GM04503 (cell line): ENCODE data around the gene HOXB5.
A peak's percentile ranks its signal among the peaks of the same experiment; 100 is the strongest.

ENCODE experiments used
- DNase-seq: peaks from one replicate; pipeline ENCODE4 v3.0.0-alpha.2; 2012; ENCODE audit warnings: low read depth

Gene HOXB5

GRCh38 chr17:48593126-48593829 lies at the start of gene HOXB5:
Gene HOXB5, minus strand, starts transcription at chr17:48593779. Its CDS starts 97 bp downstream, at chr17:48593682.
- no peak for DNase-seq

- no peak for DNase-seq
These were observed 49.5 kb upstream of the HOXB5 start for GRCh38 chr17:48642843-48643696.

DNA sequence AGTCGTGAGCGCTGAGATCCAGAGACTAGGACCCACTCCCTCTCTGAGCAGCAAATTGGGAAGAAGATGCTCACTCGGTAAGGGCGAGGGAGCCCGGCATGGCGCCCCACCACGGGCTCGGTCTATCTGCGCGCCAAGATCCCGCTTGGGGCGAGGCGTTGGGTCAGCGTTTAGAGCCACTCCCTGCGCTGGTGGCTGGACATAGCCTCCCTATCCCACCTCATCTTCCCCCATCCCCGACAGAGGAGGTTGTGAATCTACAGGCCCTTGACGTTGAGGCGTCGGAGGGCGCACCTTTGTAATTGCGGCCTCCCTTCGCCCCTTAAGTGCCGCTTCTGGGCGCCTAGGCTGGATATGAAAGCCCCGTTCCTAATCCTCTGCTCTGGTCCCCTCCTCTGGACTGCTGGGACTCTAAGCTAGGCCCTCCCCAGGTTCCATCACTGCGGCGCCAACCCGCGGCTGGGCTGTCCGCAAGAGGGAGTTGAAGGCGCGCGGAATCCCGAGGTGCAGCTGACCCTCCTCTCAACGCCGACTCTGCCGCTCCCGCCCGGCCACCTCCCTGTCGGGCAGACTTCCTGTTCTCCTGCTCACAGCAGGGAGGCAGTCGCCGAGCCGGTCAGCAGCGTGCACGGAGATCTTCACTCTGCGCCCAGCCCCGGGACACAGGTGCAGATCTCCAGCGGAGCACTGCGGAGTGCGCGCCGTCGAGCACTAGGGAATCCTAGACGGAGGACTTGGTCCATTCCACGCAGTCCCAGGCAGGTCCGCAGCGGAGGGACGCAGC lies 48.7 kb upstream of the HOXB5 start:
- no peak for DNase-seq

DNA sequence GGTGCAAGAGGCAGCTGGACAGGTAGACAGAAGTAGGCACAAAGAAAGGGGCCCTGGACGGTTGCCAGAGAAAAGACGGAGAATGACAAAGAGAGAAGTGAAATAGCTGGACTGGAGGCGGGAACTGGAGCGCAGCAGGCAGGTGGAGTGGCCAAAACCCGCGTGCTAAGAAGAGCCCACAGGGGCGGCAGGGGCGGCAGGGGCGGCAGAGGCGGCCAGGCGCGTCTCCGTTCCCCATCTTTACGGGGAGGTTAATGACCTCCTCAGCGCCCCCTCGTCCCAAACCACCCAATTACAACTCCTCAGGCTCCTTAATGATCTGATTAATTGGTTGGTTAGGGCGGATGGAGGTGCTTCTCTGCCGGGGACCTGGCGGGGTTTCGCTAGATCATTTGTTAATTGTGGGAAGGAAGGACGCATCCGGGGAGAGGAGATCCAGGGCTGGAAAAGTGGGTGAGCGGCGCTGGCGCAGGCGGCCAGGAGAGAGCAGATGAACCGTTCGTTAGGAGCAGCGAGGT lies 48.0 kb upstream of the HOXB5 start:
- no peak for DNase-seq

DNA sequence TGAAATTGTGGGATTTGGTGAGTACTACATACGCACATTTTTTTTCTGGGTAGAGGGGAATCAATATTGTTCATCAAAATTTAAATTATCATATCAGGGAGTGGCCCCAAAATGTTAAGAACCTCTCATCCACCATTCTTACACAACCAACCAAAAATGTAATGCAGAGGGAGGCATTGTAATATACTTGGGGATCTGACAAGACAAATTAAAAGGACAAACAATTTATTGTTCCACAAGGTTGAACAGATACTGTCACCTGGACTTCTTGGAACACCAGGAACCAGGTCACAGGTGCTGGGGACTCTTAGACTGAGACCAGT lies 47.2 kb upstream of the HOXB5 start:
- no peak for DNase-seq

- DNase-seq = no peak
These were observed 46.6 kb upstream of the HOXB5 start for GRCh38 chr17:48639982-48640857.

GRCh38 chr17:48639136-48639535 lies 45.6 kb upstream of the HOXB5 start:
- DNase-seq = no peak

DNA sequence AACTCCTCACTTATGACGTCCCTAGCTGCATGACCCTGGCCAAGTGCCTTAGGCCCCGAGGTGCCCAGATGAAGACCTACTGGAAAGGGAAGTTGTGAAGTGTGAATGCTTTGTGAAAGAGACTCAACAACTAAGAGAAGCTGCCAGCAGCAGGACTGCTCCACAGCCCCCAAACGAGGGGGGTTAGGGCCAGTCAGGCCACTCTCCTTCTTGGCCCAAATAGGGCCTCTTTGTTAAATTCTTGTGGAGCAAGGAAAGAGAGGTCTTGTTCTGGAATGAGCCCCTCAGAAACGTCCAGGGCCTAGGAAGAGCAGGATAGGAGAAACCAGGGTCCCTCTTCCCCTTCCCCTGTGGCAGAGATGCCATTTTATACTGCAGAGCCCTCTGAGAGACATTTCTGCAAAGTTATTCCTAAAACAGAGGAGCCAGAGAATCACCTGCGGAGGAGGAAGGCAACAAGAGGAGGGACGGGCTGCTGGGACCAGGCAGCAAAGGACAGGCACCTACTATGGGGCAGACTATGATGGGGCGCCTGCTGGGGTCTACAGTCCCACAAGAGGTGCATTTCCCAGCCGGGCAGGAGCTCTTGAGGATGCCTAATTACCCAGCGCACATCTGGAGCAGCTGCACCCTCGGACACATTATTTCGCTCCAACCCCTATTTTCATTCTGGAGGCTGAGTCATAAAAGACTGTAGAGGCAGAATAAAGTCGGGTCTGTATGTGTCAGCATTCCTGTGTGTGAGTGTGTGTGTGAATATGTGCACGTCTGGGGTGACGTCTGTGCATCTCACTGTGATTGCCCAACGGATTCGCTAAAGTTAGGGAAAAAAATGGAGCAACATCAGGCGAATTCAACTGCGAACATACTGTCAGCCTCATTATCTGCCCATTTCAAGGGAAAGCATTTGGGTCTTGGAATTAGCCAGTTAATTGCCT lies 44.0 kb upstream of the HOXB5 start:
- peak; percentile 74 for DNase-seq

- DNase-seq = no peak
These were observed 42.8 kb upstream of the HOXB5 start for GRCh38 chr17:48636177-48637018.

DNA sequence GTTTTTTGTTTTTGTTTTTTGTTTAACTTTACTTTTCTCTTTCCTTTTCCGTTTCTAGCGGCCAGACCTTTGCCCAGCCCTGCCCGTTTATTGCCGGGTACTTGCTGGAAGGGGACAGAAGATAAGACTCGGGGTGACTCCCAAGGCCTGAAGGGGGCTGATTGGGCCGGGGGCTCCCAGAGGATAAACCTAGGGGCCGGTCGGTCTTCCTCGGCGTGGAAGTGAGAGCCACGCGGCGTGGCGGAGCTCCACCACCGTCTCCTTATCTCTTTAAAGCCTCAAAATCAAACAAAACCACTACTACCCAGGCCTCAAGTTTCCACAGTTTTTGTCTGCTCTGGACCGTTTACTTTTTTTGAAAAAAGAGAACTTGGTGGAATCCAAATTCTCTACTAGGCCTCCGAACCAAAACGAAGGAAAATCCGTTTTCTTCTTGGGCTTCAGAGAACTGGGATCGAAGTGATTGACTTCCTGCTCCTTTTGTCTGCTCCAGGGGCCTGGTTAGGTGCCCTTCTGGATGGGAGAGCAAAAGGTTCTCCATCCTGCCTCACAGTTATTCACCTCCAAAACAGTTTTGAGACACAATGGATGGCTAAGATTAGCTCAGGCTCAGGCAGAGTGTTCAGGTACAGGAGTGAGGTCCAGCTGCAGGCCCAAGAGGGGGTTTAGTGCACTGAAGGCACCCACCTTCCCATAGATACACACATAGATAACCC lies 41.1 kb upstream of the HOXB5 start:
- DNase-seq = no peak

DNA sequence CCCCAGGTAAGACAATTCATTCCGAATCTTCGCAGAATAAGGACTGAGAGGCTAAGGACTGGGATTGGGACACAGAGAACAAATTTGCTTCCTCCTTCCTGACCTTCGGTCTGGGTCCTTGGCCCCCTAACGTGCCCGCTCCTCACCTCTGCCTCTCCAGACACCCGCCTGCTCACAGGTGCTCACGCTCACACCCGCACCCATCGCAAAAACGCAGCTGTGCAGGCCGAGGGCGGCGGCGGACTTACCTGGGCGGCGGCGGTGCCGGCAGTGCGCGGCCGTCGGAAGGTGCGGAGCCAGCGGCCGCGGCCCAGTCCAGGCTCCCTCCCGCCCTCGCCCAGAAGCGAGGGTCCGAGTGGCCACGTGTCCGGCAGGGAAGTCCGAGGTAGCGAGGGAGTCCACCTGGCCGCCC lies 39.7 kb upstream of the HOXB5 start:
- DNase-seq = no peak

DNA sequence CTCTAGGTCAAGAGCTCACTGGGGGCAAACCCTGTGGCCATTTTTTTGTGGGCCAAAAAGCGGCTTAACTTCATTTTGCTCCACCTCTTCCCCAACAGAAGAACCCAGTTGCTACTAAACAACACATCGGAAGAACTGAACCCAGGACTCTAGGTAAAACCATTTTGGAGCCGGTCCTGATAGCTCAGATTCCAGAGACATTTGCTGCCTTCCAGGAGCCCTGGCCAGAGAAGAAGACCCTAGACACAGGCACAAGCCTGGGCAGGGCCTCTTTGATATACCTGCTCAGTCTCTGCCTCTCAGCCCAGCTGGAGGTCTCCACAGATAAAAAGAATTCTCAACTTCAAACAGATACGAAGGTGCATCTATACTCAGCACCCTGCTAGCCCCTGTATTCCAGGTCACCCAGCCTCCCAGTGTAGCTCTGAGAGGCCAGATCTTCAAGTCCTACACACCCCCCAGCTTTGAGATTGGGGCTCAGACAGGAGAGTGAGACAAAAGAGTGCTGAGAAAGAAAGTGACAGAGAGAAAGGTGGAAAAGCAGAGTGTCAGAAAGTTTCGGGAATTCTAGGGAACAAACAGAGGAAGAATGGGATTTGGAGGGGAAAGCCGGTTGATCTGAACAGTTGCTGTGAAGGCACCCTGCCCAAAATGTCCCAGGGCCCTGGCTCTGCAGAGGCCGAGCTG lies 39.1 kb upstream of the HOXB5 start:
- no peak for DNase-seq

- no peak for DNase-seq
These were observed 38.4 kb upstream of the HOXB5 start for GRCh38 chr17:48631693-48632578.

- no peak for DNase-seq
These were observed 37.5 kb upstream of the HOXB5 start for GRCh38 chr17:48630925-48631692.

DNA sequence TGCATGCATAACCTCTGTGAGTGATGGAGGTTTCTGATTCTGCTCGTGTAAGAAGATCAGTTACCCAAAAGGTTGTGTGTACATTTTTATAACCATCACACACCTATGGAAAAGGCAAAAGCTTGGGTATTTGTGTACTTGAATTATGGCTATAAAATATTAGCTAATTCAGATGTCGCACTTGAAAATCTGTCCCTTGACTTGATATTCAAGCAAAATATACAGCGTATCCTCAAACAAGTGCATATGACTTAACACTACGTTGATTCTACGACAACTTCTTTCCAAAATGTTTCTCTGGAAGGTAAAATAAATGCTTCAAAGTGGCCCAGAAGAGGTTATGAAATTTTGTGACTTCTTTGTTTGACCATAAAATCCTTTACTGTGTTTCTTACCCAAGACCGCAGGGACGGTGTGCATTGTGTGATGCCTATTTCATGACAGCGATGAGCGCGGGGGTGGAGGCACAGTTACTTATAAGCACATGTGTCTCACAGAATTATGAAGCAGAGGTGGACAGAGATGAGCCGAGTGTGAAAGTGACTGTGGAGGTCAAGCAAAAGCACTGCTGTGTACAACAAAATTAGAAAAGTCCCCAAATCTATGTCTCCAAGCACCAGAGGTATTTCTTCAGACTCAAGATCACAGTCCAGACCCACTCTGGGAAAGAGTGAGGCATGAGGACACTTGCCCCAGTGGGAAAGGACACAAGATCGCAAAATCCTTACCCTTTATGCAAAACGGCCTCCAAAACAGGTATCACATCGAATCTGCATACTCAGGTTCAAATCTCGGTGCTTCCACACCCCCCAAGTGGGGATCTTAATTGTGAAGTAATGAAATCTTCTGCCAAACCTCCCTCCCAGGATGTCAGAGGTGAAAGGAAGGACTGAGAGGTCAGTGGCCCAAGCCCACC lies 36.7 kb upstream of the HOXB5 start:
- DNase-seq = no peak
